ENCODE results near the gene HSPB6. TPM values are rescaled to one million over a fixed set of nuclear protein-coding genes. Genes with fewer than 3 reads are reported as not detected.

Gene HSPB6
- polyA plus RNA-seq, 2 of the 4 experiments (the other 2 are of a cell fraction) = 0.16 to 0.26 TPM

Other genes with a start within 250 kb of the HSPB6 start
- 18.0 and 21.5 TPM in 2 replicates for gene DMKN, start 243.4 kb downstream of the HSPB6 start, polyA plus RNA-seq (2011; rRNA removed)
- gene DMKN, start 243.4 kb downstream of the HSPB6 start, polyA plus RNA-seq (2017; fragmentation: RNase III; extraction: RNeasy Plus Mini Kit Qiagen cat#74134 plus additional on column Dnase treatment) = 37.0 to 41.6 TPM (median 40.6 TPM) in 3 replicates
- gene SBSN, start 228.7 kb downstream of the HSPB6 start, polyA plus RNA-seq (2011; rRNA removed) = 0.28 TPM in 2 replicates
- 0.67 to 1.1 TPM (median 0.89 TPM) in 3 replicates for gene SBSN, start 228.7 kb downstream of the HSPB6 start, polyA plus RNA-seq (2017; fragmentation: RNase III; extraction: RNeasy Plus Mini Kit Qiagen cat#74134 plus additional on column Dnase treatment)
- gene GAPDHS, start 223.6 kb downstream of the HSPB6 start, polyA plus RNA-seq (2011; rRNA removed) = not detected in 2 replicates
- gene GAPDHS, start 223.6 kb downstream of the HSPB6 start, polyA plus RNA-seq (2017; fragmentation: RNase III; extraction: RNeasy Plus Mini Kit Qiagen cat#74134 plus additional on column Dnase treatment) = not detected in 3 replicates
- 335 and 446 TPM in 2 replicates for gene TMEM147, start 211.4 kb downstream of the HSPB6 start, polyA plus RNA-seq (2011; rRNA removed)
- 257 to 282 TPM (median 257 TPM) in 3 replicates for gene TMEM147, start 211.4 kb downstream of the HSPB6 start, polyA plus RNA-seq (2017; fragmentation: RNase III; extraction: RNeasy Plus Mini Kit Qiagen cat#74134 plus additional on column Dnase treatment)
- not detected in 2 replicates for gene ATP4A, start 193.4 kb downstream of the HSPB6 start, polyA plus RNA-seq (2011; rRNA removed)
- 0.05 TPM in 1 of 3 replicates, not detected in the others for gene ATP4A, start 193.4 kb downstream of the HSPB6 start, polyA plus RNA-seq (2017; fragmentation: RNase III; extraction: RNeasy Plus Mini Kit Qiagen cat#74134 plus additional on column Dnase treatment)
- not detected in 2 replicates for gene PMIS2, start 170.9 kb downstream of the HSPB6 start, polyA plus RNA-seq (2011; rRNA removed)
- gene PMIS2, start 170.9 kb downstream of the HSPB6 start, polyA plus RNA-seq (2017; fragmentation: RNase III; extraction: RNeasy Plus Mini Kit Qiagen cat#74134 plus additional on column Dnase treatment) = not detected in 3 replicates
- gene HAUS5, start 144.3 kb downstream of the HSPB6 start, polyA plus RNA-seq (2011; rRNA removed) = 7.2 and 7.3 TPM in 2 replicates
- 16.0 to 17.6 TPM (median 16.1 TPM) in 3 replicates for gene HAUS5, start 144.3 kb downstream of the HSPB6 start, polyA plus RNA-seq (2017; fragmentation: RNase III; extraction: RNeasy Plus Mini Kit Qiagen cat#74134 plus additional on column Dnase treatment)
- gene RBM42, start 128.0 kb downstream of the HSPB6 start, polyA plus RNA-seq (2011; rRNA removed) = 62.1 and 80.4 TPM in 2 replicates
- 124 to 131 TPM (median 128 TPM) in 3 replicates for gene RBM42, start 128.0 kb downstream of the HSPB6 start, polyA plus RNA-seq (2017; fragmentation: RNase III; extraction: RNeasy Plus Mini Kit Qiagen cat#74134 plus additional on column Dnase treatment)
- gene ETV2, start 115.3 kb downstream of the HSPB6 start, polyA plus RNA-seq (2011; rRNA removed) = 0.15 and 0.36 TPM in 2 replicates
- gene ETV2, start 115.3 kb downstream of the HSPB6 start, polyA plus RNA-seq (2017; fragmentation: RNase III; extraction: RNeasy Plus Mini Kit Qiagen cat#74134 plus additional on column Dnase treatment) = 1.1 to 1.3 TPM (median 1.1 TPM) in 3 replicates
- gene COX6B1, start 108.7 kb downstream of the HSPB6 start, polyA plus RNA-seq (2011; rRNA removed) = 749 and 1,115 TPM in 2 replicates
- 1,179 to 1,276 TPM (median 1,260 TPM) in 3 replicates for gene COX6B1, start 108.7 kb downstream of the HSPB6 start, polyA plus RNA-seq (2017; fragmentation: RNase III; extraction: RNeasy Plus Mini Kit Qiagen cat#74134 plus additional on column Dnase treatment)
- 0.78 and 1.4 TPM in 2 replicates for gene UPK1A, start 90.5 kb downstream of the HSPB6 start, polyA plus RNA-seq (2011; rRNA removed)
- 0.37 to 0.44 TPM (median 0.39 TPM) in 3 replicates for gene UPK1A, start 90.5 kb downstream of the HSPB6 start, polyA plus RNA-seq (2017; fragmentation: RNase III; extraction: RNeasy Plus Mini Kit Qiagen cat#74134 plus additional on column Dnase treatment)
- gene ZBTB32, start 52.5 kb downstream of the HSPB6 start, polyA plus RNA-seq (2011; rRNA removed) = not detected in 2 replicates
- not detected in 3 replicates for gene ZBTB32, start 52.5 kb downstream of the HSPB6 start, polyA plus RNA-seq (2017; fragmentation: RNase III; extraction: RNeasy Plus Mini Kit Qiagen cat#74134 plus additional on column Dnase treatment)
- gene KMT2B, start 39.0 kb downstream of the HSPB6 start, polyA plus RNA-seq (2011; rRNA removed) = 17.8 and 25.1 TPM in 2 replicates
- 39.4 to 40.8 TPM (median 39.9 TPM) in 3 replicates for gene KMT2B, start 39.0 kb downstream of the HSPB6 start, polyA plus RNA-seq (2017; fragmentation: RNase III; extraction: RNeasy Plus Mini Kit Qiagen cat#74134 plus additional on column Dnase treatment)
- 5.7 and 6.4 TPM in 2 replicates for gene IGFLR1, start 14.6 kb downstream of the HSPB6 start, polyA plus RNA-seq (2011; rRNA removed)
- gene IGFLR1, start 14.6 kb downstream of the HSPB6 start, polyA plus RNA-seq (2017; fragmentation: RNase III; extraction: RNeasy Plus Mini Kit Qiagen cat#74134 plus additional on column Dnase treatment) = 13.4 to 15.9 TPM (median 14.4 TPM) in 3 replicates
- gene U2AF1L4, start 11.6 kb downstream of the HSPB6 start, polyA plus RNA-seq (2011; rRNA removed) = 29.6 and 41.1 TPM in 2 replicates
- gene U2AF1L4, start 11.6 kb downstream of the HSPB6 start, polyA plus RNA-seq (2017; fragmentation: RNase III; extraction: RNeasy Plus Mini Kit Qiagen cat#74134 plus additional on column Dnase treatment) = 39.0 to 45.6 TPM (median 42.8 TPM) in 3 replicates
- 111 and 133 TPM in 2 replicates for gene PSENEN, start 11.4 kb downstream of the HSPB6 start, polyA plus RNA-seq (2011; rRNA removed)
- 191 to 203 TPM (median 197 TPM) in 3 replicates for gene PSENEN, start 11.4 kb downstream of the HSPB6 start, polyA plus RNA-seq (2017; fragmentation: RNase III; extraction: RNeasy Plus Mini Kit Qiagen cat#74134 plus additional on column Dnase treatment)
- gene LIN37, start 8.5 kb downstream of the HSPB6 start, polyA plus RNA-seq (2011; rRNA removed) = 8.1 and 11.5 TPM in 2 replicates
- gene LIN37, start 8.5 kb downstream of the HSPB6 start, polyA plus RNA-seq (2017; fragmentation: RNase III; extraction: RNeasy Plus Mini Kit Qiagen cat#74134 plus additional on column Dnase treatment) = 20.4 to 23.1 TPM (median 22.0 TPM) in 3 replicates
- 19.5 and 30.8 TPM in 2 replicates for gene PROSER3, start 1.1 kb upstream of the HSPB6 start, polyA plus RNA-seq (2011; rRNA removed)
- 24.4 to 27.6 TPM (median 25.3 TPM) in 3 replicates for gene PROSER3, start 1.1 kb upstream of the HSPB6 start, polyA plus RNA-seq (2017; fragmentation: RNase III; extraction: RNeasy Plus Mini Kit Qiagen cat#74134 plus additional on column Dnase treatment)
- 0.84 and 2.1 TPM in 2 replicates for gene ARHGAP33, start 18.5 kb upstream of the HSPB6 start, polyA plus RNA-seq (2011; rRNA removed)
- gene ARHGAP33, start 18.5 kb upstream of the HSPB6 start, polyA plus RNA-seq (2017; fragmentation: RNase III; extraction: RNeasy Plus Mini Kit Qiagen cat#74134 plus additional on column Dnase treatment) = 4.6 to 7.7 TPM (median 6.1 TPM) in 3 replicates
- 0.86 and 0.92 TPM in 2 replicates for gene PRODH2, start 55.8 kb upstream of the HSPB6 start, polyA plus RNA-seq (2011; rRNA removed)
- gene PRODH2, start 55.8 kb upstream of the HSPB6 start, polyA plus RNA-seq (2017; fragmentation: RNase III; extraction: RNeasy Plus Mini Kit Qiagen cat#74134 plus additional on column Dnase treatment) = 0.55 to 1.0 TPM (median 0.73 TPM) in 3 replicates
- gene NPHS1, start 95.5 kb upstream of the HSPB6 start, polyA plus RNA-seq (2011; rRNA removed) = 0.27 and 0.30 TPM in 2 replicates
- gene NPHS1, start 95.5 kb upstream of the HSPB6 start, polyA plus RNA-seq (2017; fragmentation: RNase III; extraction: RNeasy Plus Mini Kit Qiagen cat#74134 plus additional on column Dnase treatment) = 0.16 to 0.27 TPM (median 0.21 TPM) in 3 replicates
- 0.26 and 0.34 TPM in 2 replicates for gene KIRREL2, start 99.9 kb upstream of the HSPB6 start, polyA plus RNA-seq (2011; rRNA removed)
- gene KIRREL2, start 99.9 kb upstream of the HSPB6 start, polyA plus RNA-seq (2017; fragmentation: RNase III; extraction: RNeasy Plus Mini Kit Qiagen cat#74134 plus additional on column Dnase treatment) = 0.21 to 0.75 TPM (median 0.54 TPM) in 3 replicates
- 55.3 and 60.4 TPM in 2 replicates for gene APLP1, start 111.5 kb upstream of the HSPB6 start, polyA plus RNA-seq (2011; rRNA removed)
- 52.1 to 54.8 TPM (median 54.7 TPM) in 3 replicates for gene APLP1, start 111.5 kb upstream of the HSPB6 start, polyA plus RNA-seq (2017; fragmentation: RNase III; extraction: RNeasy Plus Mini Kit Qiagen cat#74134 plus additional on column Dnase treatment)
- 4.0 and 4.1 TPM in 2 replicates for gene NFKBID, start 143.5 kb upstream of the HSPB6 start, polyA plus RNA-seq (2011; rRNA removed)
- 8.5 to 14.8 TPM (median 9.6 TPM) in 3 replicates for gene NFKBID, start 143.5 kb upstream of the HSPB6 start, polyA plus RNA-seq (2017; fragmentation: RNase III; extraction: RNeasy Plus Mini Kit Qiagen cat#74134 plus additional on column Dnase treatment)
- 0.19 TPM in 1 of 2 replicates, not detected in the other for gene HCST, start 145.5 kb upstream of the HSPB6 start, polyA plus RNA-seq (2011; rRNA removed)
- 0.49 to 0.69 TPM in 2 of 3 replicates, not detected in the other for gene HCST, start 145.5 kb upstream of the HSPB6 start, polyA plus RNA-seq (2017; fragmentation: RNase III; extraction: RNeasy Plus Mini Kit Qiagen cat#74134 plus additional on column Dnase treatment)
- gene TYROBP, start 151.3 kb upstream of the HSPB6 start, polyA plus RNA-seq (2011; rRNA removed) = not detected in 2 replicates
- gene TYROBP, start 151.3 kb upstream of the HSPB6 start, polyA plus RNA-seq (2017; fragmentation: RNase III; extraction: RNeasy Plus Mini Kit Qiagen cat#74134 plus additional on column Dnase treatment) = 0.21 TPM in 1 of 3 replicates, not detected in the others
- gene LRFN3, start 179.3 kb upstream of the HSPB6 start, polyA plus RNA-seq (2011; rRNA removed) = 2.4 and 3.1 TPM in 2 replicates
- gene LRFN3, start 179.3 kb upstream of the HSPB6 start, polyA plus RNA-seq (2017; fragmentation: RNase III; extraction: RNeasy Plus Mini Kit Qiagen cat#74134 plus additional on column Dnase treatment) = 12.8 to 17.1 TPM (median 16.6 TPM) in 3 replicates
- 22.8 and 25.3 TPM in 2 replicates for gene SDHAF1, start 238.2 kb upstream of the HSPB6 start, polyA plus RNA-seq (2011; rRNA removed)
- gene SDHAF1, start 238.2 kb upstream of the HSPB6 start, polyA plus RNA-seq (2017; fragmentation: RNase III; extraction: RNeasy Plus Mini Kit Qiagen cat#74134 plus additional on column Dnase treatment) = 22.6 to 27.1 TPM (median 23.2 TPM) in 3 replicates

All from A549 (cell line).